Skin epidermis (tissue), 12 donors: Measurements from ENCODE around the gene MGST3.
A peak's percentile ranks its signal among the peaks of the same experiment; 100 is the strongest.
"Not testable (repeated sequence)": the region's sequence is repeated elsewhere in the genome, so short reads cannot be mapped to it uniquely, and the experiment has no call there.

Experiments
- H3K27ac ChIP-seq, 21 experiments: fragments of 200-600 bp; sonication (generic) in 11 of 21; one replicate each; pipeline ENCODE4 v1.5.0; 2020; ENCODE audit warnings: mild to moderate bottlenecking in 3 of 21, inconsistent platforms in 2 of 21, moderate library complexity in 2 of 21
- H3K4me3 ChIP-seq, 7 experiments: fragments of 200-600 bp; sonication (generic) in 2 of 7; one replicate each; pipeline ENCODE4 v1.5.0; 2020; ENCODE audit warnings: inconsistent platforms in 2 of 7, mild to moderate bottlenecking in 2 of 7, moderate library complexity in 1 of 7

MGST3 gene

GRCh38 chr1:165647970-165648369 is 16.9 kb downstream of the MGST3 start:
- Histone ChIP-seq H3K4me3 (no peak overlapping the region), H3K27ac (no peak overlapping the region)

GRCh38 chr1:165648919-165649572 is 18.0 kb downstream of the MGST3 start:
- Histone ChIP-seq H3K4me3 (no peak overlapping the region), H3K27ac (no peak overlapping the region)

GRCh38 chr1:165650981-165651625 is 20.1 kb downstream of the MGST3 start:
- H3K4me3 ChIP-seq: no peak overlapping the region
- H3K27ac ChIP-seq: no peak overlapping the region

GRCh38 chr1:165658766-165659580 is 27.9 kb downstream of the MGST3 start:
- H3K4me3 ChIP-seq, H3K27ac ChIP-seq: not testable (repeated sequence)

- no peak overlapping the region for H3K4me3 ChIP-seq
- no peak overlapping the region for H3K27ac ChIP-seq
Measured at GRCh38 chr1:165659581-165659895, 28.5 kb downstream of the MGST3 start.

- Histone ChIP-seq H3K27ac (no peak overlapping the region), H3K4me3 (no peak overlapping the region)
Measured at GRCh38 chr1:165661703-165662102, 30.7 kb downstream of the MGST3 start.

GRCh38 chr1:165662186-165662585 is 31.2 kb downstream of the MGST3 start:
- Histone ChIP-seq H3K27ac (no peak overlapping the region), H3K4me3 (no peak overlapping the region)

GRCh38 chr1:165666152-165666825 is 35.3 kb downstream of the MGST3 start:
- H3K27ac ChIP-seq: no peak overlapping the region
- H3K4me3 ChIP-seq: no peak overlapping the region

- no peak overlapping the region for H3K4me3 ChIP-seq
- H3K27ac ChIP-seq: no peak overlapping the region
Measured at GRCh38 chr1:165668184-165668583, 37.1 kb downstream of the MGST3 start.

- Histone ChIP-seq H3K27ac (no peak overlapping the region), H3K4me3 (no peak overlapping the region)
Measured at GRCh38 chr1:165671526-165671925, 40.5 kb downstream of the MGST3 start.

GRCh38 chr1:165674599-165674998 is 43.6 kb downstream of the MGST3 start:
- H3K27ac ChIP-seq: no peak overlapping the region
- no peak overlapping the region for H3K4me3 ChIP-seq

- Histone ChIP-seq H3K4me3 (no peak overlapping the region), H3K27ac (no peak overlapping the region)
Measured at GRCh38 chr1:165675794-165676193, 44.8 kb downstream of the MGST3 start.

- Histone ChIP-seq H3K4me3 (no peak overlapping the region), H3K27ac (no peak overlapping the region)
Measured at GRCh38 chr1:165678509-165678908, 47.5 kb downstream of the MGST3 start.

- no peak overlapping the region for H3K27ac ChIP-seq
Measured at GRCh38 chr1:165679282-165680036, 48.4 kb downstream of the MGST3 start.

GRCh38 chr1:165680303-165680702 is 49.3 kb downstream of the MGST3 start:
- Histone ChIP-seq H3K4me3 (no peak overlapping the region), H3K27ac (no peak overlapping the region)

More at GRCh38 chr1:165679282-165680036, 48.4 kb downstream of the MGST3 start:
- H3K4me3 ChIP-seq: no peak overlapping the region

GRCh38 chr1:165680773-165681172 is 49.7 kb downstream of the MGST3 start:
- not testable (repeated sequence) for H3K27ac ChIP-seq, H3K4me3 ChIP-seq

- no peak overlapping the region for H3K27ac ChIP-seq
- no peak overlapping the region for H3K4me3 ChIP-seq
Measured at GRCh38 chr1:165683848-165684485, 52.9 kb downstream of the MGST3 start.

- H3K27ac ChIP-seq: peak overlapping the region in 1 of 21 experiments; percentile 52
- no peak overlapping the region for H3K4me3 ChIP-seq
Measured at GRCh38 chr1:165686121-165686970, 55.3 kb downstream of the MGST3 start.
